Cardiac muscle cell (in vitro differentiated cells and primary cell): ENCODE data around the gene TBXA2R. TPM values are rescaled to one million over a fixed set of nuclear protein-coding genes. Genes with fewer than 3 reads are reported as not detected.

ENCODE experiments used
- DNase-seq, 2 donors: peaks; one replicate each; pipeline versions ENCODE4 v3.0.0 to v3.0.0-alpha.2; 2010 to 2017; ENCODE audit warnings: low read depth in 1 of 2, low spot score in 1 of 2
- H3K27ac ChIP-seq: fragments of 200-600 bp; sonication (generic); 2 replicates; pipeline ENCODE4 v1.5.1; 2016
- H3K27me3 ChIP-seq: fragments of 200-600 bp; sonication (generic); 2 replicates; pipeline ENCODE4 v1.6.0; 2016; ENCODE audit warnings: control low read depth
- H3K36me3 ChIP-seq: fragments of 200-600 bp; sonication (generic); 2 replicates; pipeline ENCODE4 v1.5.1; 2016; ENCODE audit warnings: control low read depth
- H3K4me1 ChIP-seq: fragments of 200-600 bp; sonication (generic); 2 replicates; pipeline ENCODE4 v1.8.1; 2017; ENCODE audit warnings: low read depth, mild to moderate bottlenecking, mixed run types
- H3K4me3 ChIP-seq: fragments of 200-600 bp; sonication (generic); 2 replicates; pipeline ENCODE4 v1.5.1; 2016; ENCODE audit warnings: mild to moderate bottlenecking
- H3K9me3 ChIP-seq: fragments of 200-600 bp; sonication (generic); 2 replicates; pipeline ENCODE4 v1.5.1; 2017; ENCODE audit warnings: low read depth, mild to moderate bottlenecking, control low read depth
- polyA plus RNA-seq: library from polyadenylated mRNA; unstranded; fragments of >200 nt; fragmentation: Nextera tagmentation; extraction: Ambion mirVana; gene quantifications from 2 replicates; pipeline ENCODE4 v1.2.1, GENCODE V29; 2016
- total RNA-seq: library from RNA; depleted of rRNA; stranded (reverse); fragments of >200 nt; gene quantifications from 2 replicates; pipeline ENCODE4 v1.2.3, GENCODE V29; 2016
- TF ChIP-seq, protein P1 (sequence below): IDR thresholded peaks from 2 replicates; pipeline ENCODE4 v1.5.1; 2012; ENCODE audit warnings: low read depth, mild to moderate bottlenecking, low read length

The TBXA2R gene
- total and polyA plus RNA-seq, 2 experiments from 2014 or later = 0.15 to 1.0 TPM

DNA sequence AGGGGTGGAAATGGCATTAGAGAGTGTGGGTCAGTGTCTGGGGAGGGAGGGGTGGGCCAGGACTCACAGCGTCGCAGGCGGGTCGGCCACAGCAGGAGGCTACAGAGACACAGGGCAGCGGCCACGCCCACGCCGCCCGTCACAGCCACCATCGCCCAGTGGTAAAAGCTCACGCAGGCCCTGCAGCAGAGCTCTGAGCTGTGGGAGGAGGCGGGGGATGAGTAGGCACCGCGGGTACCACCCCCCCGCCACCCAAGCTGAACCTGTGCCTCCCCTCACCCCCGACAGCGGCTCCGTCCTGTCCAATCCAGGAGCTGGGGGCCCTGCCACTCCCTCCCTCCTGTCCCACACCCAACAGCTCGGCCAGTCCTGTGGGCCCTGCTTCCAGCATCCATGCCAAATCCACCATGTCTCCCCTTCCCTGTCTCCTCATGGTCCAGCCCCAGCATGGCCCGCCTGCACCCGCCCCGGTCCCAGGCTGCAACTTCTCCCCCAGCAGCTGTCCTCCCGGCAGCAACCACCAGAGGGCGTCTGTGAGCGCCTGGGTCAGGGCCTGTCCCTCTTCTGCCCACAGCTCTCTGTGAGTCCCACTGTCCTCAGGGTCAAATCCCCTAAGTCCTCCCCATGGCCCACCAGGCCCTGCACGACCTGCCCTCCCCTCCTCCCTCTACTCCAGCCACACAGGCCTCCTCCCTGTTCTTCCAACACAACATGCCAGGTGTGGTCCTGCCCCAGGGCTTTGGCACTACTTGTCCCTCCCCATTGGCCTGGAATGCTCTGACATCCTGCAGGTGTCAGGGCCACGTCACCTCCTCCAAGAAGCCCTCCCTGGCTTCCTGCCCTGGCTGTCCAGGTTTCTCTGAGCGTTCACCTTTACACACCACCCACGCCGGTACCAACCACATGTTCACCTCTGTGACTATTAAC lies 61.7 kb downstream of the TBXA2R start:
- no peak overlapping the region for H3K27ac ChIP-seq
- no peaks in the 10 kb centered on the region for H3K27me3 ChIP-seq
- H3K4me1 ChIP-seq = no peaks in the 10 kb centered on the region
- no peaks in the 10 kb centered on the region for H3K9me3 ChIP-seq
- TF ChIP-seq, protein P1, sequence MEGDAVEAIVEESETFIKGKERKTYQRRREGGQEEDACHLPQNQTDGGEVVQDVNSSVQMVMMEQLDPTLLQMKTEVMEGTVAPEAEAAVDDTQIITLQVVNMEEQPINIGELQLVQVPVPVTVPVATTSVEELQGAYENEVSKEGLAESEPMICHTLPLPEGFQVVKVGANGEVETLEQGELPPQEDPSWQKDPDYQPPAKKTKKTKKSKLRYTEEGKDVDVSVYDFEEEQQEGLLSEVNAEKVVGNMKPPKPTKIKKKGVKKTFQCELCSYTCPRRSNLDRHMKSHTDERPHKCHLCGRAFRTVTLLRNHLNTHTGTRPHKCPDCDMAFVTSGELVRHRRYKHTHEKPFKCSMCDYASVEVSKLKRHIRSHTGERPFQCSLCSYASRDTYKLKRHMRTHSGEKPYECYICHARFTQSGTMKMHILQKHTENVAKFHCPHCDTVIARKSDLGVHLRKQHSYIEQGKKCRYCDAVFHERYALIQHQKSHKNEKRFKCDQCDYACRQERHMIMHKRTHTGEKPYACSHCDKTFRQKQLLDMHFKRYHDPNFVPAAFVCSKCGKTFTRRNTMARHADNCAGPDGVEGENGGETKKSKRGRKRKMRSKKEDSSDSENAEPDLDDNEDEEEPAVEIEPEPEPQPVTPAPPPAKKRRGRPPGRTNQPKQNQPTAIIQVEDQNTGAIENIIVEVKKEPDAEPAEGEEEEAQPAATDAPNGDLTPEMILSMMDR = peak; percentile 89
- peak; percentile 55 to 58 for DNase-seq
- no peaks in the 10 kb centered on the region for H3K36me3 ChIP-seq
- H3K4me3 ChIP-seq = no peak overlapping the region

Other genes starting within 250 kb of the TBXA2R start
- gene NFIC, start 240.3 kb downstream of the TBXA2R start, total RNA-seq = 29.4 and 46.1 TPM in 2 replicates
- 32.7 and 42.2 TPM in 2 replicates for gene NFIC, start 240.3 kb downstream of the TBXA2R start, polyA plus RNA-seq
- gene SMIM24, start 126.3 kb downstream of the TBXA2R start, total RNA-seq = 0.63 TPM in 1 of 2 replicates, not detected in the other
- 0.22 and 0.75 TPM in 2 replicates for gene SMIM24, start 126.3 kb downstream of the TBXA2R start, polyA plus RNA-seq
- not detected in 2 replicates for gene SMIM44, start 123.4 kb downstream of the TBXA2R start, total RNA-seq
- not detected in 2 replicates for gene SMIM44, start 123.4 kb downstream of the TBXA2R start, polyA plus RNA-seq
- gene DOHH, start 106.2 kb downstream of the TBXA2R start, total RNA-seq = 16.2 and 19.4 TPM in 2 replicates
- gene DOHH, start 106.2 kb downstream of the TBXA2R start, polyA plus RNA-seq = 15.1 and 21.0 TPM in 2 replicates
- 45.5 and 68.5 TPM in 2 replicates for gene FZR1, start 100.6 kb downstream of the TBXA2R start, total RNA-seq
- 48.6 and 70.7 TPM in 2 replicates for gene FZR1, start 100.6 kb downstream of the TBXA2R start, polyA plus RNA-seq
- 1.9 and 5.4 TPM in 2 replicates for gene TEKTIP1, start 67.7 kb downstream of the TBXA2R start, total RNA-seq
- gene TEKTIP1, start 67.7 kb downstream of the TBXA2R start, polyA plus RNA-seq = 4.0 and 5.9 TPM in 2 replicates
- gene MFSD12, start 49.3 kb downstream of the TBXA2R start, total RNA-seq = 89.0 and 110 TPM in 2 replicates
- gene MFSD12, start 49.3 kb downstream of the TBXA2R start, polyA plus RNA-seq = 51.5 and 71.8 TPM in 2 replicates
- 202 and 253 TPM in 2 replicates for gene HMG20B, start 33.9 kb downstream of the TBXA2R start, total RNA-seq
- 154 and 177 TPM in 2 replicates for gene HMG20B, start 33.9 kb downstream of the TBXA2R start, polyA plus RNA-seq
- 0.28 and 0.54 TPM in 2 replicates for gene GIPC3, start 21.4 kb downstream of the TBXA2R start, total RNA-seq
- 0.13 and 2.2 TPM in 2 replicates for gene GIPC3, start 21.4 kb downstream of the TBXA2R start, polyA plus RNA-seq
- gene CACTIN, start 19.9 kb upstream of the TBXA2R start, total RNA-seq = 31.0 and 49.0 TPM in 2 replicates
- gene CACTIN, start 19.9 kb upstream of the TBXA2R start, polyA plus RNA-seq = 19.4 and 20.1 TPM in 2 replicates
- gene PIP5K1C, start 93.6 kb upstream of the TBXA2R start, total RNA-seq = 24.1 and 28.4 TPM in 2 replicates
- gene PIP5K1C, start 93.6 kb upstream of the TBXA2R start, polyA plus RNA-seq = 21.0 and 21.8 TPM in 2 replicates
- gene TJP3, start 101.5 kb upstream of the TBXA2R start, total RNA-seq = 2.8 and 5.2 TPM in 2 replicates
- 3.0 and 5.0 TPM in 2 replicates for gene TJP3, start 101.5 kb upstream of the TBXA2R start, polyA plus RNA-seq
- gene APBA3, start 154.8 kb upstream of the TBXA2R start, total RNA-seq = 39.9 and 49.4 TPM in 2 replicates
- gene APBA3, start 154.8 kb upstream of the TBXA2R start, polyA plus RNA-seq = 29.4 and 34.3 TPM in 2 replicates
- 37.9 and 57.8 TPM in 2 replicates for gene MRPL54, start 155.8 kb upstream of the TBXA2R start, total RNA-seq
- 81.5 and 91.2 TPM in 2 replicates for gene MRPL54, start 155.8 kb upstream of the TBXA2R start, polyA plus RNA-seq
- gene RAX2, start 165.4 kb upstream of the TBXA2R start, total RNA-seq = not detected in 2 replicates
- gene RAX2, start 165.4 kb upstream of the TBXA2R start, polyA plus RNA-seq = not detected in 2 replicates
- 4.9 and 6.9 TPM in 2 replicates for gene MATK, start 179.5 kb upstream of the TBXA2R start, total RNA-seq
- gene MATK, start 179.5 kb upstream of the TBXA2R start, polyA plus RNA-seq = 4.8 and 7.4 TPM in 2 replicates